Activated naive CD4-positive, alpha-beta T cell treated with anti-CD3 and anti-CD28 coated beads, Interleukin-2, amount 50 U/mL, for 16 hours (primary cell): ENCODE data around the gene MBOAT2.

Experiments
- DNase-seq: peaks from one replicate; pipeline ENCODE4 v3.0.0-alpha.2; 2020

MBOAT2 gene

DNA sequence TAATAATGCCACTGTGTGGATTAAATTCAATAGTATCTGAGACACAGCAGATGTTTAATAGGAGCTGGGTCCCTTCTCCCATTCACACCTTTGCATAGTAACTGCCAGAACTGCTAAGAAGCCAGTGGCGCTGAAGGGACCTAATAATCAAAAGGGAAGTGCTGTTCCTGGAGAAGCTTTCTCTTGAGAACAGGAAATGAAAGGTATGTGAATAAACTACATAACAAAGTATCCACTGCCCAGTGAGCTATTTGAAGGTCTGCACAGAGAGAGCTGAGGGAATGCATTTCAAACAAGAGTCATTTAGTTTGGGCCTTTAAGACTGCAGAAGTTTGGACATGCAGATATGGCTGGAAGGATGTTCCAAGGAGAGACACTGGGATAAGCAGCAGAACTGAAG is 110.0 kb downstream of the MBOAT2 start:
- DNase-seq: no peak

- DNase-seq: no peak
These were observed 111.4 kb downstream of the MBOAT2 start for GRCh38 chr2:8892111-8892510.

GRCh38 chr2:8889978-8890377 is 113.5 kb downstream of the MBOAT2 start:
- DNase-seq: no peak

DNA sequence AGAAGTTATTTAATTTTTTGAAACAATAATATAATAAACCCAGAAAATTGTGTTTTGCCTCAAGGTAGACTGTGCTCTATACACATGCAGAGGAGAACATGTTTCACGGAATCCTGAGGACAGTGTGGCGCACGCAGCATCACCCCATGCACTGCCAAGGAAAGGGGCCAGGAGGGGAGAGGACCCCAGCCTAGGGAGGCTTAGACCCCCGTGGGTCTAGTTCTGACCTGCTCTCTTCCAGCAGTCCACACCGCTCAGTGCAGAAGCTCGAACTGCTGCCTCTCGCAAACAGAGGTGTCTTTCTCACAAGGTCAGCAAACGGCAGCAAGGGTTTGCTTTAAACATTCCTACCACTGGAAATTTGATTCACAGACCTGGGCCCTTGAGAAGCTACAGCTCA is 114.5 kb downstream of the MBOAT2 start:
- DNase-seq: no peak

DNA sequence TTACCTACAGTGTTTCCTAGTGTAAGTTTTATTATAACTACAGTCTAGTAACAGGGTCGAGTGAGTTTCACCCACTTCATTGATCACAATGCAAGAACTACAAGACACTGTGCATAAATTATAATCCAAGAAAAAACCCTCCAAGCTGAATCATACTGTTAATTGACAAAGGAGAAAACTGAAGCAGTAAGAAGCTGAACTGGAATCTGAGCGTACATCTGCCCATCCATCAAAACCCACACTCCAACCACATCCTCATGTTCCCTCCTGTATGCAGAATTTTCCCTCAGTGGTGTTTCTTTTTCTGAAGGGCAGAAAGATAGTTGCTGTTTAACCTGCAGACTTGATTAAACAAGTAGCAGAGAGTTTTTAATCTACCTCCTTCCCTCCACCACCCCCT is 116.6 kb downstream of the MBOAT2 start:
- DNase-seq: no peak

GRCh38 chr2:8886202-8886518 is 117.3 kb downstream of the MBOAT2 start:
- no peak for DNase-seq

DNA sequence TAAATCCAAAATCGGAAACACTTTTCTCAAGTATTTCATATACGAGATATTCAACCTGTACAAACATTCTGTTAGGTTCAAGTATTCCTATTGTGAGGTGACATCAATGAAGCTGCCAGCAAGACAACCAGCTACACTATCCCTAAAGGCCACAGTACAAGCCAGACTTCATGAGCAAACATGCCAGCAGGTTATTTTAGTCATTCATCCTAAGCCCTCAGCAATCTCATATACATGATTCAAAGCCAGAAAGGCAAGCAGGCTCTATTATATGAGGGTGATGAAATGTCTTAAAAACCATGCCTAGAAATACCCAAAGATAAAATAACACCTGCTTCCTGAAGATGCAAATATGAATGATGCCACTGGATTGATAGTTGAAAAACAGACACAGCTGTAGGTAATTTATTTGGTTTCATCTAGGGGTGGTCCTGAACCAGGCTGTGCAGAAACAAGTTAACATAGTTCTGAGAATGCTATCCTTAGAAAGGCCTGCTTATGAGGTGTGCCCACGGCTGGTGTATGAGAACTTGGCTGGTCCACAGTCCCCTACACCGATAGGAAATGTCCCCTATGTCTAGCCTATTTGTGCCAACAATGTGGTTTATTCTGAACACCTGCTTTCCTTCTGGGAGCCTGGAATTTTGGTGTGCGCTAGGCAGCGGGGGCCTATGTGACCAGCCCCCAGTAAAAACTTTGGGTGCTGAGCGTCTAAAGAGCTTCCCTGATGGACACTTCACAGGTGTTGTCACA is 117.9 kb downstream of the MBOAT2 start:
- DNase-seq: no peak

- no peak for DNase-seq
These were observed 118.7 kb downstream of the MBOAT2 start for GRCh38 chr2:8884812-8885211.

GRCh38 chr2:8882094-8882493 is 121.4 kb downstream of the MBOAT2 start:
- DNase-seq: no peak

DNA sequence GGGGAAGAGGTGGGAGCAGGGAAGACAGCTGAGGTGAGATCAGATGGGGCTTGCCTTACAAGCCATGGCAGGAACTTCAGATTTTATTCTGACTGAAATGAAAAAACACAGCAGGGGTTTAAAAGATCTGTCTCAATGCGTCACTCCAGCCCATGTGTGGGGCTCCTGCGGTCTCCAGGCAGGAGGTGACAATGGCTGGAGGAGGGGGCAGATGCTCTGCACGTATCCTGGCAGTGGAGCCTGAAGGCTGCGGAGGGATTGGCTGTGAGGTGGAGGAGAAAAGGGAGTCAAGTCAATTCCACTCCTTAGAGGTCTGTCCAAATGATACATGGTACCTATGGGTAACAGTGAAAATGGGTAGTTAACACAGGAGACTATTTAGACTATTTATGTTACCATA is 125.6 kb downstream of the MBOAT2 start:
- no peak for DNase-seq

DNA sequence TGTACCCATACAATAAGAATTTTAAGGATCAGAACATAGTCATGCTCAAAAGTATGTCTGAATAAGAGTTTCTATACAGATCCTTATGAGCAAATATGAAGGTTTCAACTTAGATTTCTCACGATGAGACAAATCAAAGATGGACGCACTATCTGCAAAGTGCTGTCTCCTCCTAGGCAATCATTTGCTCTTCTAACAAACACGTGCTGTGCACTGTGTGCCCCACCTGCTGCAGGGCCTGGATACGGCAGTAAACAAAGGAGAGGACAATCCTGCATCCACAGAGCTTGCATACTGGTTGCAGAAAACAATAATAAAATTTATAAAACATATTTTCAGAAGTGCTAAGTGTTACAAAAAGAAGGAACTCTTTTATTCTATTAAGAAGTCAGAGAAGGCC is 126.2 kb downstream of the MBOAT2 start:
- DNase-seq: no peak

- no peak for DNase-seq
These were observed 126.9 kb downstream of the MBOAT2 start for GRCh38 chr2:8876628-8877027.

DNA sequence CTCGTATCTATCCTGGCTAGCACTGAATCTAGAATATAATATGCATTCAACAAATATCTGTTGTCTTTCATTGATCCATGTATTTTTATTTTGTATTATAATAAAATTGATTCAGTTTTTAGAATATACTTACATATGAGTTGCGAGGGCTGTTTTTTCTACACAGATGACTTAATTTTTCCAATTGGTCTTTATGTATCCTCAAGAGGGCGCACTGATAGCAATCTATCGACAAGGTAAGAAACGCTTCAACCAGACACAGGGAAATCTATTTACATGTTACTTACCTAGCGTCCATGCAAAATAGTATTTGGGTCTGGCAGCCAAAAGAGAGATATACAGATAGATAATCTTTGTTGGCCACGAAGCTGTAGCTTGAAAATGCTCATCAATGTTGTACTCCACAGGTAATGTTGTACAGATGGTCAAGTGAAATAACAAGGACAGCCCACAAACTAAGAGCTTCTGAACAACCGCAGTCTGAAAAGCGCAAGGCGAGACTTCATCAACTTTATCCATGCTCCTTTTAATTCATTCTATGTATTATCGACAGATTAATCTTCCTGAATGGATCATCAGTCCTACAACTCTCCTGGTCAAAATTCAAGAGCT is 130.6 kb downstream of the MBOAT2 start:
- DNase-seq: no peak

DNA sequence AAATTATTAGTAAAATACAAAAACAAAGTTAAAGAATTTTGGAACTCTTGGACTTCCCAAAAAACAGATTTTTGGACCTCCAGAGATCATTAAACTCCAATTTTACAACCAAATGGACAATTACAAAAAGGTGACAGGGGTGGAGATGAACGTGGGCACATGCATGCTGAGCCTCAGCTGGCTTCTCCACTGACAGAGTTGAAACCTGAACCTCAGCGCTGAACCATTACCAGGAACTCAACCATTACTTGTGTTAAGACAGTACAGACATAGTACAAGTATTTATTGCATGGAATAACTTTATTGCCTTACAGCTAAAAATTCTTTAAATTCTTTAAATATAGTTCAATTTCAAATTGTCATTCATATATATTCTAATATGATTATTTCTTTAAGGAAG is 133.0 kb downstream of the MBOAT2 start:
- DNase-seq: no peak

- no peak for DNase-seq
These were observed 136.1 kb downstream of the MBOAT2 start for GRCh38 chr2:8867363-8867762.

- no peak for DNase-seq
These were observed 140.0 kb downstream of the MBOAT2 start for GRCh38 chr2:8863331-8863953.

DNA sequence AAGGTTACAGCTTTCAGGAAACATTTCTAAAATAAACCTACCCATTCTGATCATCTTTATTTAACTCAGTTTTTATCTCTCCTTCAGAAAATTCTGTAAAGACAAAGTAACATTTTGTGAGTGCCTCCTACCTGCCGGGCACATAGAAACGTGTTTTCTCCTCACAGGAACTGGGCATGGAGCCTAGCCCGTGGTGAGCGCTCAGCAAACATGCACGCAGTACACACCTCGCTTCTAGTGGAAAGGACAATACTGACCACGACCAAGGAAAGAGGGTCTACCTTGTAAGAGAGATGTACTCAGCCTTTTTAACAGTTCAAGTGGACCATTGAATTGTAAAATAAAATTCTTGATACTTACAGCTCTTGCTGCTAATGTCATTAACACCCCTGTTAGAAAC is 141.3 kb downstream of the MBOAT2 start:
- no peak for DNase-seq

- DNase-seq: no peak
These were observed 141.7 kb downstream of the MBOAT2 start for GRCh38 chr2:8861797-8862196.

GRCh38 chr2:8860239-8860638 is 143.2 kb downstream of the MBOAT2 start:
- DNase-seq: no peak

DNA sequence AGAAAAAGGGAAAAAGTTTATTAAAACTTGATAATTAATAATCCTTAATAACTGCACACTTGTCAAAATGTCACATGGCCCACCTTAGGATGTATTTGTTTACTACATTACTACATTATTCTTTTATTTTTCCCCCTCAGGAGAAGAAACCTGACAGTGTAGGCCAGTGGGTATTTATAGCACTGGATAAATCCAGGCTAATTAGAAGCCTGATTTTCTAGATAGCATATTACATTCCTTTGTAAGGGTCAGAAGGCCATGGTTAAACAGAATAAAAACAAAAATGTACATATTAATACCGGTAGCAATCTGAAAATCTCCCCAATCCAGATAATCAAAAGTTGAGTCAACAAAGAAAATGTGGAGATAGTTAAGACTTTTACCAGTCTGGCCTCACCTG is 144.6 kb downstream of the MBOAT2 start:
- no peak for DNase-seq

DNA sequence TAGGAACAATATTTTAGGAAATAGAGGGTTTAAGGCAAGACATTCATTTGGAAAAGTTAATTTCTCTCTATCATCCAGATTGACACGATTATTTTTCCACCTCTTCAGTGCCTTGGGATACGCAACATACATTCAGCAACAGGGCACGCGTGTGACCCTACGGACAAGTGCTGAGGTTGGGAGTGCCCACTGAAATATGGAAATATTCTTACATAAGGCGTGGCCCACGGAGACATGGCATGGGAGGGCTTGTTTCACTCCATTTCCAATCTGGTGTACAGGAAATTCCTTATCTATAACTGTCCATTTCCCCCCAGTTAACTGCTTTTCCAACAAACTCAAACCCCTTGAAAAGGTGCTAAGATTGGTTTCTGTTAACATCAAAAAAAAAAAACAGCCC is 145.2 kb downstream of the MBOAT2 start:
- DNase-seq: no peak

DNA sequence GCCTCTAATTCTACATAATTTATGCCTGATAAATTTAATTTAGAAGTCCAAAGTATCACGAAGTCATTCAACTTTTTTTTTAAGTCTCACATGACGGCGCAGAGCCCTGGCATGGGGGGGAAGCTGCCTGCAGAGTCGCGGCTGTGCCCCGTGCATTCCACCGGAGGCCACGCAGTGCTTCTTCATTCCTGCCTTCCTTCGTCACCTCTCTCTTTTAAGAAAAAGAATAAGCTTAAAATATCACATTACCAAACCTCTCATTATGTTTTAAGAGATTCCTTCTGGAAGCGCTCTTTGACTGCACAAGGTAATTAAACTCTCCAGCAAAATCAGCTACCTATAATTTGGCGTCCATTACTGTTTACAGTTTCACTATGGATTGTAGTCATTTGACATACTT is 145.8 kb downstream of the MBOAT2 start:
- no peak for DNase-seq

DNA sequence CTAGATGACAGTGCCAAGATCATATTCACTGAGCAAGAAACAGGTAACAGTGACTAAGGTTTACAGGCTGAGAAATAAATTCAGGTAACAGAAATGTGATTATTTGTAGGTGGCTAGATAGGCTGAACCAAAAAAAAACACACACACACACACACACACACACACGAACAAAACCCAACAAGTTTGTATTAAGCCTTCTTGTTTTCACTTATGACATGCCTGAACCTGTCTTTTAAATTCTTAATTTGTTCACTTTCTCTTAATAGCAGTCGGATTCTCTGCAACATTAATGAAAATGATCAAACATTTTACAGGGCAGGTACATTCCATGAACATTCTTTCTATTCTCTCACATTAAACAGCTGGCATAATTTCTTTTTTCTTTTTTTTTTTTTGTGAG is 147.3 kb downstream of the MBOAT2 start:
- DNase-seq: no peak

- no peak for DNase-seq
These were observed 148.5 kb downstream of the MBOAT2 start for GRCh38 chr2:8855010-8855409.

- no peak for DNase-seq
These were observed 150.1 kb downstream of the MBOAT2 start for GRCh38 chr2:8853426-8853825.
